NCI-H82 treated with DMSO at 0.1 percent for 48 hours (cell line): Measurements from ENCODE around the gene MARS1.
A peak's percentile ranks its signal among the peaks of the same experiment; 100 is the strongest.
"Not testable (repeated sequence)": the region's sequence is repeated elsewhere in the genome, so short reads cannot be mapped to it uniquely, and the experiment has no call there.

Source experiments
- DNase-seq: peaks from one replicate; lab custom pipeline; 2025; ENCODE audit not compliant: unreplicated experiment; lab: John Stamatoyannopoulos, UW

MARS1 gene

GRCh38 chr12:57547288-57548012 lies 59.6 kb downstream of the MARS1 start:
- DNase-seq = no peak

GRCh38 chr12:57548013-57548315 lies 60.1 kb downstream of the MARS1 start:
- DNase-seq = no peak

GRCh38 chr12:57548488-57548887 lies 60.6 kb downstream of the MARS1 start:
- no peak for DNase-seq

- DNase-seq = no peak
Measured at GRCh38 chr12:57549203-57549908, 61.5 kb downstream of the MARS1 start.

GRCh38 chr12:57549909-57550640 lies 62.2 kb downstream of the MARS1 start, which contains the start of gene KIF5A:
Gene KIF5A (plus strand): TSS chr12:57550044. CDS start chr12:57550272, 228 bp downstream.
- peak; percentile 10 for DNase-seq

GRCh38 chr12:57550641-57551549 lies 63.0 kb downstream of the MARS1 start:
- DNase-seq = no peak

GRCh38 chr12:57551637-57552305 lies 63.9 kb downstream of the MARS1 start:
- DNase-seq = no peak

GRCh38 chr12:57552306-57552651 lies 64.4 kb downstream of the MARS1 start:
- DNase-seq = no peak

GRCh38 chr12:57552835-57553313 lies 65.0 kb downstream of the MARS1 start:
- no peak for DNase-seq

GRCh38 chr12:57553343-57554202 lies 65.7 kb downstream of the MARS1 start:
- no peak for DNase-seq

GRCh38 chr12:57554453-57554852 lies 66.6 kb downstream of the MARS1 start:
- no peak for DNase-seq

- no peak for DNase-seq
Measured at GRCh38 chr12:57554897-57555296, 67.0 kb downstream of the MARS1 start.

GRCh38 chr12:57558864-57559263 lies 71.0 kb downstream of the MARS1 start:
- no peak for DNase-seq

- no peak for DNase-seq
Measured at GRCh38 chr12:57560516-57560915, 72.6 kb downstream of the MARS1 start.

GRCh38 chr12:57561117-57561516 lies 73.2 kb downstream of the MARS1 start:
- DNase-seq = not testable (repeated sequence)

GRCh38 chr12:57563358-57563757 lies 75.5 kb downstream of the MARS1 start:
- no peak for DNase-seq

GRCh38 chr12:57564178-57564740 lies 76.4 kb downstream of the MARS1 start:
- no peak for DNase-seq
